ENCODE data around the gene NOL7.

GRCh38 chr6:13568970-13569369, 46.2 kb upstream of the NOL7 start:
- no peak for TF ChIP-seq CTCF (IDR thresholded peaks at IDR 0.05; ENCODE audit: low read depth, low read length, poor library complexity, severe bottlenecking)
- TF ChIP-seq EZH2phosphoT487 (IDR thresholded peaks at IDR 0.05; ENCODE audit: borderline replicate concordance, low read length), result no peak
